WTC11 (cell line): Measurements from ENCODE around the gene LAMC1.

Source experiments
- ETV6 ChIP-seq: sonication (generic); formaldehyde crosslinking; IDR thresholded peaks from 2 replicates; pipeline ENCODE4 v1.8.1; 2022; ENCODE audit warnings: mild to moderate bottlenecking, missing genetic modification reagents
- JUN ChIP-seq: sonication (generic); formaldehyde crosslinking; IDR thresholded peaks from 2 replicates; pipeline ENCODE4 v1.8.0; 2023; ENCODE audit warnings: mild to moderate bottlenecking, missing genetic modification reagents
- SMAD3 ChIP-seq: sonication (generic); formaldehyde crosslinking; IDR thresholded peaks from 2 replicates; pipeline ENCODE4 v1.8.0; 2022; ENCODE audit warnings: missing genetic modification reagents, mild to moderate bottlenecking, borderline replicate concordance
- ZBTB21 ChIP-seq: sonication (generic); formaldehyde crosslinking; IDR thresholded peaks from 2 replicates; pipeline ENCODE4 v1.8.1; 2023; ENCODE audit warnings: mild to moderate bottlenecking, missing genetic modification reagents, borderline replicate concordance
- ZNF317 ChIP-seq: sonication (generic); formaldehyde crosslinking; IDR thresholded peaks from 2 replicates; pipeline ENCODE4 v1.8.1; 2023; ENCODE audit warnings: low read depth, mild to moderate bottlenecking, moderate library complexity, missing genetic modification reagents, borderline replicate concordance
- TF ChIP-seq, protein P1 (sequence below): sonication (generic); formaldehyde crosslinking; IDR thresholded peaks from 2 replicates; pipeline ENCODE4 v1.8.0; 2022; ENCODE audit warnings: mild to moderate bottlenecking, missing genetic modification reagents
- TF ChIP-seq, protein P2 (sequence below): fragments of 200-600 bp; IDR thresholded peaks from 2 replicates; pipeline ENCODE4 v1.8.0; 2022; ENCODE audit warnings: antibody characterized with exemption
- TF ChIP-seq, protein P3 (sequence below): fragments of 250-450 bp; sonication (Bioruptor Pico); IDR thresholded peaks from 2 replicates; pipeline ENCODE4 v1.9.0; 2021; ENCODE audit warnings: mild to moderate bottlenecking, borderline replicate concordance
- TF ChIP-seq, protein P4 (sequence below): sonication (generic); formaldehyde crosslinking; IDR thresholded peaks from 2 replicates; pipeline ENCODE4 v1.8.1; 2023; ENCODE audit warnings: mild to moderate bottlenecking, missing genetic modification reagents, borderline replicate concordance

DNA sequence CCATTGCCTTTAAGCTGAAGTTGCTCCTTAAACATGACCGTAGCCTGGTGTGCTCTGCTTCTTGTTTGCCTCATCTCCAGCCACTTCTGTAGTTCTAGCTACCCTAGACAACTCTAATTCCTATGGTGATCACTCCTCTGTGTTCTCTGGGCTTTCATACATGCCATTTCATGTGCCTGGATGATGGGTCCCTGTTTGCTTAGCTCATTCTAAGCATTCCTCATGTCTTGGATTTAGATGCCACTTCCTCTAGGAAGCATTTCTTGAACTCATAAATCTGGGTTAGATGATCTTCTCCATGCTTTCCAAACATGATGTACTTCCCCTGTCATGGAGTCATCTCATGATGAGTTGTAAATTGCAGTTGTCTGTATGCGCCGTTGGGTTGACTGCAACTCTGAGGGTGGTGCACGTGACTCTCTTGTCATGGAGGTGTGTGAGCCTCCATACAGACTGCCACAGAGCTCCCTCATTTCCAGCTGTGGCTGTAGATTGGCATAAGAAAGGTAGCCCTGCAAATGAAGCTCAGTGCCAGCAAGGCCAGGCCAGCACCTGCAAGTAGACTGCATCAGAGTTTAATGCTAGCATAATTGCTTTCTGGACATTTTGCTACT lies 77.2 kb downstream of the LAMC1 start:
- TF ChIP-seq, protein P1, sequence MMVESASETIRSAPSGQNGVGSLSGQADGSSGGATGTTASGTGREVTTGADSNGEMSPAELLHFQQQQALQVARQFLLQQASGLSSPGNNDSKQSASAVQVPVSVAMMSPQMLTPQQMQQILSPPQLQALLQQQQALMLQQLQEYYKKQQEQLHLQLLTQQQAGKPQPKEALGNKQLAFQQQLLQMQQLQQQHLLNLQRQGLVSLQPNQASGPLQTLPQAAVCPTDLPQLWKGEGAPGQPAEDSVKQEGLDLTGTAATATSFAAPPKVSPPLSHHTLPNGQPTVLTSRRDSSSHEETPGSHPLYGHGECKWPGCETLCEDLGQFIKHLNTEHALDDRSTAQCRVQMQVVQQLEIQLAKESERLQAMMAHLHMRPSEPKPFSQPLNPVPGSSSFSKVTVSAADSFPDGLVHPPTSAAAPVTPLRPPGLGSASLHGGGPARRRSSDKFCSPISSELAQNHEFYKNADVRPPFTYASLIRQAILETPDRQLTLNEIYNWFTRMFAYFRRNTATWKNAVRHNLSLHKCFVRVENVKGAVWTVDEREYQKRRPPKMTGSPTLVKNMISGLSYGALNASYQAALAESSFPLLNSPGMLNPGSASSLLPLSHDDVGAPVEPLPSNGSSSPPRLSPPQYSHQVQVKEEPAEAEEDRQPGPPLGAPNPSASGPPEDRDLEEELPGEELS (CRISPR knock-in tag), result no peak
- TF ChIP-seq, protein P2, sequence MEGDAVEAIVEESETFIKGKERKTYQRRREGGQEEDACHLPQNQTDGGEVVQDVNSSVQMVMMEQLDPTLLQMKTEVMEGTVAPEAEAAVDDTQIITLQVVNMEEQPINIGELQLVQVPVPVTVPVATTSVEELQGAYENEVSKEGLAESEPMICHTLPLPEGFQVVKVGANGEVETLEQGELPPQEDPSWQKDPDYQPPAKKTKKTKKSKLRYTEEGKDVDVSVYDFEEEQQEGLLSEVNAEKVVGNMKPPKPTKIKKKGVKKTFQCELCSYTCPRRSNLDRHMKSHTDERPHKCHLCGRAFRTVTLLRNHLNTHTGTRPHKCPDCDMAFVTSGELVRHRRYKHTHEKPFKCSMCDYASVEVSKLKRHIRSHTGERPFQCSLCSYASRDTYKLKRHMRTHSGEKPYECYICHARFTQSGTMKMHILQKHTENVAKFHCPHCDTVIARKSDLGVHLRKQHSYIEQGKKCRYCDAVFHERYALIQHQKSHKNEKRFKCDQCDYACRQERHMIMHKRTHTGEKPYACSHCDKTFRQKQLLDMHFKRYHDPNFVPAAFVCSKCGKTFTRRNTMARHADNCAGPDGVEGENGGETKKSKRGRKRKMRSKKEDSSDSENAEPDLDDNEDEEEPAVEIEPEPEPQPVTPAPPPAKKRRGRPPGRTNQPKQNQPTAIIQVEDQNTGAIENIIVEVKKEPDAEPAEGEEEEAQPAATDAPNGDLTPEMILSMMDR, result no peak
- TF ChIP-seq JUN (CRISPR knock-in tag) (no peak), ZNF317 (CRISPR knock-in tag) (no peak), ETV6 (no peak), ZBTB21 (no peak), SMAD3 (CRISPR knock-in tag) (no peak)
- TF ChIP-seq, protein P3, sequence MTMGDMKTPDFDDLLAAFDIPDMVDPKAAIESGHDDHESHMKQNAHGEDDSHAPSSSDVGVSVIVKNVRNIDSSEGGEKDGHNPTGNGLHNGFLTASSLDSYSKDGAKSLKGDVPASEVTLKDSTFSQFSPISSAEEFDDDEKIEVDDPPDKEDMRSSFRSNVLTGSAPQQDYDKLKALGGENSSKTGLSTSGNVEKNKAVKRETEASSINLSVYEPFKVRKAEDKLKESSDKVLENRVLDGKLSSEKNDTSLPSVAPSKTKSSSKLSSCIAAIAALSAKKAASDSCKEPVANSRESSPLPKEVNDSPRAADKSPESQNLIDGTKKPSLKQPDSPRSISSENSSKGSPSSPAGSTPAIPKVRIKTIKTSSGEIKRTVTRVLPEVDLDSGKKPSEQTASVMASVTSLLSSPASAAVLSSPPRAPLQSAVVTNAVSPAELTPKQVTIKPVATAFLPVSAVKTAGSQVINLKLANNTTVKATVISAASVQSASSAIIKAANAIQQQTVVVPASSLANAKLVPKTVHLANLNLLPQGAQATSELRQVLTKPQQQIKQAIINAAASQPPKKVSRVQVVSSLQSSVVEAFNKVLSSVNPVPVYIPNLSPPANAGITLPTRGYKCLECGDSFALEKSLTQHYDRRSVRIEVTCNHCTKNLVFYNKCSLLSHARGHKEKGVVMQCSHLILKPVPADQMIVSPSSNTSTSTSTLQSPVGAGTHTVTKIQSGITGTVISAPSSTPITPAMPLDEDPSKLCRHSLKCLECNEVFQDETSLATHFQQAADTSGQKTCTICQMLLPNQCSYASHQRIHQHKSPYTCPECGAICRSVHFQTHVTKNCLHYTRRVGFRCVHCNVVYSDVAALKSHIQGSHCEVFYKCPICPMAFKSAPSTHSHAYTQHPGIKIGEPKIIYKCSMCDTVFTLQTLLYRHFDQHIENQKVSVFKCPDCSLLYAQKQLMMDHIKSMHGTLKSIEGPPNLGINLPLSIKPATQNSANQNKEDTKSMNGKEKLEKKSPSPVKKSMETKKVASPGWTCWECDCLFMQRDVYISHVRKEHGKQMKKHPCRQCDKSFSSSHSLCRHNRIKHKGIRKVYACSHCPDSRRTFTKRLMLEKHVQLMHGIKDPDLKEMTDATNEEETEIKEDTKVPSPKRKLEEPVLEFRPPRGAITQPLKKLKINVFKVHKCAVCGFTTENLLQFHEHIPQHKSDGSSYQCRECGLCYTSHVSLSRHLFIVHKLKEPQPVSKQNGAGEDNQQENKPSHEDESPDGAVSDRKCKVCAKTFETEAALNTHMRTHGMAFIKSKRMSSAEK, result no peak
- TF ChIP-seq, protein P4, sequence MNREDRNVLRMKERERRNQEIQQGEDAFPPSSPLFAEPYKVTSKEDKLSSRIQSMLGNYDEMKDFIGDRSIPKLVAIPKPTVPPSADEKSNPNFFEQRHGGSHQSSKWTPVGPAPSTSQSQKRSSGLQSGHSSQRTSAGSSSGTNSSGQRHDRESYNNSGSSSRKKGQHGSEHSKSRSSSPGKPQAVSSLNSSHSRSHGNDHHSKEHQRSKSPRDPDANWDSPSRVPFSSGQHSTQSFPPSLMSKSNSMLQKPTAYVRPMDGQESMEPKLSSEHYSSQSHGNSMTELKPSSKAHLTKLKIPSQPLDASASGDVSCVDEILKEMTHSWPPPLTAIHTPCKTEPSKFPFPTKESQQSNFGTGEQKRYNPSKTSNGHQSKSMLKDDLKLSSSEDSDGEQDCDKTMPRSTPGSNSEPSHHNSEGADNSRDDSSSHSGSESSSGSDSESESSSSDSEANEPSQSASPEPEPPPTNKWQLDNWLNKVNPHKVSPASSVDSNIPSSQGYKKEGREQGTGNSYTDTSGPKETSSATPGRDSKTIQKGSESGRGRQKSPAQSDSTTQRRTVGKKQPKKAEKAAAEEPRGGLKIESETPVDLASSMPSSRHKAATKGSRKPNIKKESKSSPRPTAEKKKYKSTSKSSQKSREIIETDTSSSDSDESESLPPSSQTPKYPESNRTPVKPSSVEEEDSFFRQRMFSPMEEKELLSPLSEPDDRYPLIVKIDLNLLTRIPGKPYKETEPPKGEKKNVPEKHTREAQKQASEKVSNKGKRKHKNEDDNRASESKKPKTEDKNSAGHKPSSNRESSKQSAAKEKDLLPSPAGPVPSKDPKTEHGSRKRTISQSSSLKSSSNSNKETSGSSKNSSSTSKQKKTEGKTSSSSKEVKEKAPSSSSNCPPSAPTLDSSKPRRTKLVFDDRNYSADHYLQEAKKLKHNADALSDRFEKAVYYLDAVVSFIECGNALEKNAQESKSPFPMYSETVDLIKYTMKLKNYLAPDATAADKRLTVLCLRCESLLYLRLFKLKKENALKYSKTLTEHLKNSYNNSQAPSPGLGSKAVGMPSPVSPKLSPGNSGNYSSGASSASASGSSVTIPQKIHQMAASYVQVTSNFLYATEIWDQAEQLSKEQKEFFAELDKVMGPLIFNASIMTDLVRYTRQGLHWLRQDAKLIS (CRISPR knock-in tag), result no peak
